GM13976 (cell line): ENCODE results near the gene MUC3A.
"Not testable (repeated sequence)": the region's sequence is repeated elsewhere in the genome, so short reads cannot be mapped to it uniquely, and the experiment has no call there.

Experiments used
- DNase-seq: peaks from one replicate; pipeline ENCODE4 v3.0.0; 2012; ENCODE audit warnings: low spot score
- CTCF ChIP-seq: IDR thresholded peaks from 2 replicates; pipeline ENCODE4 v1.5.1; 2012; ENCODE audit warnings: borderline replicate concordance, mild to moderate bottlenecking; ENCODE audit not compliant: insufficient read depth; ENCODE audit errors: extremely low read depth, missing control alignments, control extremely low read depth
- in situ Hi-C: fragments of 300-500 bp; cut with MboI; formaldehyde crosslinking; loops from one replicate; pipeline ENCODE4 v1.12.0; 2022; ENCODE audit warnings: low sequenced_read_pairs, mixed read lengths, inconsistent platforms; ENCODE audit not compliant: unreplicated experiment

MUC3A gene

GRCh38 chr7:100933734-100934133, 15.6 kb upstream of the MUC3A start:
- in situ Hi-C loops, result no loop called here
- no peak for TF ChIP-seq CTCF
- DNase-seq, result no peak

- DNase-seq, in situ Hi-C loops: not testable (repeated sequence)
Measured at GRCh38 chr7:100935381-100935780, 14.0 kb upstream of the MUC3A start.

GRCh38 chr7:100936167-100936566, 13.2 kb upstream of the MUC3A start:
- in situ Hi-C loops, DNase-seq: not testable (repeated sequence)

- DNase-seq, result no peak
- no peak for TF ChIP-seq CTCF
- in situ Hi-C loops, result no loop called here
Measured at GRCh38 chr7:100942045-100942774, 7.1 kb upstream of the MUC3A start.

GRCh38 chr7:100943693-100944092, 5.6 kb upstream of the MUC3A start:
- in situ Hi-C loops, result no loop called here

GRCh38 chr7:100944138-100944537, 5.2 kb upstream of the MUC3A start:
- no peak for DNase-seq
- in situ Hi-C loops, result no loop called here
- no peak for TF ChIP-seq CTCF

More at GRCh38 chr7:100943693-100944092, 5.6 kb upstream of the MUC3A start:
- no peak for TF ChIP-seq CTCF
- DNase-seq, result no peak

- TF ChIP-seq CTCF, result no peak
- in situ Hi-C loops, result no loop called here
- DNase-seq, result no peak
Measured at GRCh38 chr7:100946111-100946510, 3.2 kb upstream of the MUC3A start.
